ENCODE results near the gene PPP1R14D. TPM values are rescaled to one million over a fixed set of nuclear protein-coding genes. Genes with fewer than 3 reads are reported as not detected.

The PPP1R14D gene
- total RNA-seq, 4 donors from 2014 or later, result 0.68 TPM; not detected in 3

DNA sequence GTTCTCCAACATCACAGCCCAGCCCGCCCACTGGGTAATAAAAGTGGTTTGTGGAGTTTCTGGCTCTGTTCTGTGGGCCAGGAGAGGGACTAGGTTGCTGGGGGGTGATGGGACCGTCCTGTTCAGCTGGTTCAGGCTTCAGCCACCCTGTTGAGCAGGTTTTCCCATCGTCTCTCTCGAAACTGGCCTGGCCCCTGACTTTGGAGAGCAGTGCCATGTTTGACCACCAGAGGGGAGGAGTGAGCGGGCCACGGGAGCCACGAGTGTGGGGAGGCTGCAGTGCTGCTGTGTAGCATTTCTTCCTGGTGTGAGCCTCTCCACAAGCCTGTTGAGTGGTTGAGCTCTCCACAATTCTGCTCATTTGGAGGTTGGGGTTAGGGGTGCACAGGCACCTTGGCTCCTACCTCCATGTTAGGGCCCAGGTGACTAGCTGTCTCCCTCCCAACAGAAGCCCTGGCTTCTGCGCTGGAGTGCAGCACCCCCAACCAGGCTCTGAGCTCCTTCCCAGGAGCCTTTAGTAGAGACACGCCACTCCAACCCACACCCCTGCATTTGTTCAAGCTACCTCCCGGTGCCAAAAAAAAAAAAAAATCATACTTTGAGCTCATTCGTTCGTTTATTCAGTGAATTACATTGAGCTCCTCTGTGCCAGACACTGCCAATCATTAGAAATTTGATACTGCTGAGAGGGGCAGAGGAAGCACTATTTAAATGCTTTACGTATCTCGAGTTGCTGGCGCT is 29.3 kb upstream of the PPP1R14D start:
- Histone ChIP-seq H3K9me3 (no peaks in the 10 kb centered on the region), H3K4me3 (no peak overlapping the region), H3K4me1 (peaks cover 22 to 71% (median 24%) of the 10 kb centered on the region in 3 donors), H3K36me3 (peaks cover 0 to 47% (median 12%) of the 10 kb centered on the region in 3 donors), H3K27ac (peak overlapping the region; percentile 75 to 86 (median 80)), H3K27me3 (peaks cover 0 to 10% (median 0%) of the 10 kb centered on the region in 4 donors)
- intact Hi-C loops (cut with DNase I), result loop anchor here (5.0 kb wide), 1 partner anchor 35 kb away; the partner anchor contains the start of gene VPS18
- TF ChIP-seq POLR2A (IDR thresholded peaks at IDR 0.05), result no peak
- TF ChIP-seq, protein P1, sequence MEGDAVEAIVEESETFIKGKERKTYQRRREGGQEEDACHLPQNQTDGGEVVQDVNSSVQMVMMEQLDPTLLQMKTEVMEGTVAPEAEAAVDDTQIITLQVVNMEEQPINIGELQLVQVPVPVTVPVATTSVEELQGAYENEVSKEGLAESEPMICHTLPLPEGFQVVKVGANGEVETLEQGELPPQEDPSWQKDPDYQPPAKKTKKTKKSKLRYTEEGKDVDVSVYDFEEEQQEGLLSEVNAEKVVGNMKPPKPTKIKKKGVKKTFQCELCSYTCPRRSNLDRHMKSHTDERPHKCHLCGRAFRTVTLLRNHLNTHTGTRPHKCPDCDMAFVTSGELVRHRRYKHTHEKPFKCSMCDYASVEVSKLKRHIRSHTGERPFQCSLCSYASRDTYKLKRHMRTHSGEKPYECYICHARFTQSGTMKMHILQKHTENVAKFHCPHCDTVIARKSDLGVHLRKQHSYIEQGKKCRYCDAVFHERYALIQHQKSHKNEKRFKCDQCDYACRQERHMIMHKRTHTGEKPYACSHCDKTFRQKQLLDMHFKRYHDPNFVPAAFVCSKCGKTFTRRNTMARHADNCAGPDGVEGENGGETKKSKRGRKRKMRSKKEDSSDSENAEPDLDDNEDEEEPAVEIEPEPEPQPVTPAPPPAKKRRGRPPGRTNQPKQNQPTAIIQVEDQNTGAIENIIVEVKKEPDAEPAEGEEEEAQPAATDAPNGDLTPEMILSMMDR (IDR thresholded peaks at IDR 0.05), result peak; percentile 87 to 99 (median 98)
- DNase-seq, result no peak
- WGBS, 2 donors, result 46 to 57% methylated on average over 8 of the region's 15 CpGs

DNA sequence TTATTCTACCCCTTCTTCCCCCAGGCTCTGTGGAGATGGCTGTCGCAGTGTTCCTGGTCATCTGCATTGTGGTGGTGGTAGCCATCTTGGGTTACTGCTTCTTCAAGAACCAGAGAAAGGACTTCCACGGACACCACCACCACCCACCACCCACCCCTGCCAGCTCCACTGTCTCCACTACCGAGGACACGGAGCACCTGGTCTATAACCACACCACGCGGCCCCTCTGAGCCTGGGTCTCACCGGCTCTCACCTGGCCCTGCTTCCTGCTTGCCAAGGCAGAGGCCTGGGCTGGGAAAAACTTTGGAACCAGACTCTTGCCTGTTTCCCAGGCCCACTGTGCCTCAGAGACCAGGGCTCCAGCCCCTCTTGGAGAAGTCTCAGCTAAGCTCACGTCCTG is 28.2 kb upstream of the PPP1R14D start:
- TF ChIP-seq POLR2A (IDR thresholded peaks at IDR 0.05), result no peak
- TF ChIP-seq, protein P1 (IDR thresholded peaks at IDR 0.05), result no peak
- Histone ChIP-seq H3K36me3 (peaks cover 0 to 57% (median 12%) of the 10 kb centered on the region in 3 donors), H3K4me3 (no peak overlapping the region), H3K27ac (peak overlapping the region; percentile 75 to 86 (median 80)), H3K27me3 (peaks cover 0 to 10% (median 0%) of the 10 kb centered on the region in 4 donors), H3K4me1 (peaks cover 22 to 61% (median 24%) of the 10 kb centered on the region in 3 donors), H3K9me3 (no peaks in the 10 kb centered on the region)
- intact Hi-C loops (cut with DNase I), result loop anchor here (5.0 kb wide), 1 partner anchor 36 kb away; the partner anchor contains the start of gene VPS18
- WGBS, 2 donors, result 67% methylated on average over 6 of the region's 8 CpGs; no CpG with 5 or more reads in 1 of the 2 donors
- no peak for DNase-seq

DNA sequence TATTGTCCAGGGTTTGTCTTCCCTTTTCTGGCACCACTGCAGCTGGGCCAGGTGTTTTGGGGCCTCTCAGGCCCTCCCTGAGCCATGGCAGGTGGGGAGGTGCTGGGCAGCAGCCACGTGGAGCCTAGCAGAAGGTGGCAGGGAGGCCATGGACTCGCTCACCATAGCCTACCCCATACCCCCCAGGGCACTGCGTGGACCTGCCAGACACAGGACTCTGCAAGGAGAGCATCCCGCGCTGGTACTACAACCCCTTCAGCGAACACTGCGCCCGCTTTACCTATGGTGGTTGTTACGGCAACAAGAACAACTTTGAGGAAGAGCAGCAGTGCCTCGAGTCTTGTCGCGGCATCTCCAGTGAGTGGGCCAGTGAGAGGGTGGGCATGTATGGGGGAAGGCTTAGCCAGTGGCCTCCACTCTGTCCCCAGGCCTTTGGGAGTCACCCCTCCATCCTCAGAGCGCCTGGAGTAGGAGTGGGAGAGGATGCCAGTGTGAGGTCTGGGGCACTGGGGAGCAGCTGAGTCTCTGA is 27.3 kb upstream of the PPP1R14D start:
- peaks cover 22 to 51% (median 22%) of the 10 kb centered on the region in 3 donors for H3K4me1 ChIP-seq
- TF ChIP-seq POLR2A (IDR thresholded peaks at IDR 0.05), result no peak
- TF ChIP-seq, protein P1 (IDR thresholded peaks at IDR 0.05), result no peak
- no peaks in the 10 kb centered on the region for H3K9me3 ChIP-seq
- peaks cover 0 to 67% (median 12%) of the 10 kb centered on the region in 3 donors for H3K36me3 ChIP-seq
- WGBS, 2 donors, result 77 to 85% methylated on average over 6 to 10 of the region's 13 CpGs
- no peak overlapping the region for H3K4me3 ChIP-seq
- peaks cover 0 to 10% (median 0%) of the 10 kb centered on the region in 4 donors for H3K27me3 ChIP-seq
- no peak for DNase-seq
- intact Hi-C loops (cut with DNase I), result loop anchor here (5.0 kb wide), 1 partner anchor 37 kb away; the partner anchor contains the start of gene VPS18
- H3K27ac ChIP-seq, result peak overlapping the region in 3 of 4 donors; percentile 77 to 86 (median 83)

DNA sequence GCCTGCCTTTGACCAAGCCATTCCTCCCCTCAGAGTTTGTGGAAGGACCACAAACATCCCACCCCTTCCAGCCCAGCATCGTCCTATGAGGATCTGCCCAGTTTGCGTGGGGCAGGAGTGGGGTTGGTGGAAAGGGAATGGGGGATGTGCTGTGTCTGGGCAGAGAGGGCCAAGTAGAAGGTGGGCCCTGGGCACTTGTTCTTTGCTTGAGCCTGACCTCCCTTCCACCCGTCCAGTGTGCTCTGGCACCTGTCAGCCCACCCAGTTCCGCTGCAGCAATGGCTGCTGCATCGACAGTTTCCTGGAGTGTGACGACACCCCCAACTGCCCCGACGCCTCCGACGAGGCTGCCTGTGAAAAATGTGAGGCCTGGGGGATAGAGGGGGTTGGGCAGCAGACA is 25.7 kb upstream of the PPP1R14D start:
- DNase-seq, result no peak
- Histone ChIP-seq H3K27me3 (peaks cover 0 to 5% (median 0%) of the 10 kb centered on the region in 4 donors), H3K4me1 (peaks cover 14 to 38% (median 15%) of the 10 kb centered on the region in 3 donors), H3K4me3 (no peak overlapping the region), H3K27ac (no peak overlapping the region), H3K36me3 (peaks cover 0 to 83% (median 12%) of the 10 kb centered on the region in 3 donors), H3K9me3 (no peaks in the 10 kb centered on the region)
- TF ChIP-seq POLR2A (IDR thresholded peaks at IDR 0.05), result no peak
- TF ChIP-seq, protein P1 (IDR thresholded peaks at IDR 0.05), result no peak
- intact Hi-C loops (cut with DNase I), result no loop called here
- WGBS, 2 donors, result 80 to 82% methylated on average over 3 of the region's 10 CpGs
